K562 treated with DMSO at 1 percent for 48 hours (cell line): Measurements from ENCODE around the gene TIMM10B. TPM values are rescaled to one million over a fixed set of nuclear protein-coding genes. Genes with fewer than 3 reads are reported as not detected.

Experiments
- total RNA-seq: library from RNA; unstranded; fragments of 300-600 nt; gene quantifications from 2 replicates; pipeline ENCODE4 v1.2.3, GENCODE V29; 2022; ENCODE audit warnings: low replicate concordance; ENCODE audit errors: extremely low read depth

The TIMM10B gene
- total RNA-seq: not detected in 2 replicates

GRCh38 chr11:6481012-6481923, at the start of gene TIMM10B, which contains the start of gene ARFIP2:
Gene TIMM10B (plus strand): TSS chr11:6481501. CDS start chr11:6481517, 16 bp downstream.
Gene ARFIP2 (minus strand): TSS chr11:6481331. CDS start chr11:6480421, 910 bp downstream.

GRCh38 chr11:6440906-6441358, 40.4 kb upstream of the TIMM10B start, which contains the start of gene HPX:
Gene HPX (minus strand): TSS chr11:6440987. CDS start chr11:6440963, 24 bp downstream.

GRCh38 chr11:6473451-6474412, 7.6 kb upstream of the TIMM10B start, which contains the start of gene TRIM3:
Gene TRIM3 (minus strand): TSS chr11:6473941. CDS start chr11:6465695, 8,246 bp downstream.

GRCh38 chr11:6497069-6497839, 16.0 kb downstream of the TIMM10B start, which contains the start of gene DNHD1:
Gene DNHD1 (plus strand): TSS chr11:6497280. CDS start chr11:6498216, 936 bp downstream.

Other genes starting within 250 kb of the TIMM10B start
- not detected in 2 replicates for gene FHIP1B, start 246.9 kb upstream of the TIMM10B start, total RNA-seq
- not detected in 2 replicates for gene CNGA4, start 242.4 kb upstream of the TIMM10B start, total RNA-seq
- gene CCKBR, start 221.7 kb upstream of the TIMM10B start, total RNA-seq: not detected in 2 replicates
- gene CAVIN3, start 161.0 kb upstream of the TIMM10B start, total RNA-seq: not detected in 2 replicates
- not detected in 2 replicates for gene SMPD1, start 91.0 kb upstream of the TIMM10B start, total RNA-seq
- gene APBB1, start 62.4 kb upstream of the TIMM10B start, total RNA-seq: not detected in 2 replicates
- gene HPX, start 40.5 kb upstream of the TIMM10B start, total RNA-seq: not detected in 2 replicates
- not detected in 2 replicates for gene TRIM3, start 7.6 kb upstream of the TIMM10B start, total RNA-seq
- gene ARFIP2, start 170 bp upstream of the TIMM10B start, total RNA-seq: not detected in 2 replicates
- gene DNHD1, start 15.8 kb downstream of the TIMM10B start, total RNA-seq: not detected in 2 replicates
- not detected in 2 replicates for gene RRP8, start 122.1 kb downstream of the TIMM10B start, total RNA-seq
- 274 TPM in 1 of 2 replicates, not detected in the other for gene ILK, start 122.3 kb downstream of the TIMM10B start, total RNA-seq
- not detected in 2 replicates for gene TAF10, start 130.7 kb downstream of the TIMM10B start, total RNA-seq
- 148 TPM in 1 of 2 replicates, not detected in the other for gene TPP1, start 137.9 kb downstream of the TIMM10B start, total RNA-seq
- gene DCHS1, start 174.3 kb downstream of the TIMM10B start, total RNA-seq: not detected in 2 replicates
- gene MRPL17, start 201.8 kb downstream of the TIMM10B start, total RNA-seq: not detected in 2 replicates